H1 (cell line): ENCODE data around the gene ART5. TPM values are rescaled to one million over a fixed set of nuclear protein-coding genes. Genes with fewer than 3 reads are reported as not detected.

Experiments used
- CTCF ChIA-PET: fragments of 300-600 bp; sonication (Branson Sonifier 250); formaldehyde crosslinking; loops from one replicate; lab custom pipeline; 2021; ENCODE audit not compliant: partially characterized antibody; lab: Charles Lee
- POLR2A ChIA-PET: fragments of 300-600 bp; sonication (Branson Sonifier 250); formaldehyde crosslinking; loops from one replicate; lab custom pipeline; 2021; ENCODE audit warnings: inconsistent platforms; ENCODE audit not compliant: partially characterized antibody; lab: Charles Lee
- DNase-seq, 2 experiments: peaks; one replicate each; pipeline versions ENCODE4 v3.0.0 to v3.0.0-alpha.2; 2010 to 2022; ENCODE audit warnings: low spot score in 2 of 2, low read depth in 1 of 2, mixed read lengths in 1 of 2
- FAIRE-seq: peaks from 2 replicates; lab custom pipeline; 2011; peaks lifted over from hg19 to GRCh38; lab: Jason Lieb, UNC
- H2AFZ ChIP-seq: 2 replicates; pipeline ENCODE4 v1.8.1; 2012; ENCODE audit warnings: low read length, inconsistent platforms
- H2AK5ac ChIP-seq: 2 replicates; pipeline ENCODE4 v1.6.1; 2013; ENCODE audit warnings: low read depth, low read length
- H2BK120ac ChIP-seq: replicated peaks from 2 replicates; pipeline ENCODE3; 2013; ENCODE audit warnings: low read depth, low read length, inconsistent platforms
- H2BK12ac ChIP-seq: 2 replicates; pipeline ENCODE4 v1.6.1; 2013; ENCODE audit warnings: low read depth, low read length
- H2BK15ac ChIP-seq: 2 replicates; pipeline ENCODE4 v1.6.1; 2013; ENCODE audit warnings: low read length
- H2BK20ac ChIP-seq: 2 replicates; pipeline ENCODE4 v1.6.1; 2013; ENCODE audit warnings: low read length
- H2BK5ac ChIP-seq: 2 replicates; pipeline ENCODE4 v1.6.1; 2013; ENCODE audit warnings: low read depth, low read length
- H3K14ac ChIP-seq: 2 replicates; pipeline ENCODE4 v1.6.1; 2013; ENCODE audit warnings: inconsistent platforms; ENCODE audit not compliant: insufficient read length
- H3K18ac ChIP-seq: 2 replicates; pipeline ENCODE4 v1.6.1; 2013; ENCODE audit warnings: low read length; ENCODE audit errors: extremely low read depth
- H3K23ac ChIP-seq: 2 replicates; pipeline ENCODE4 v1.6.1; 2013; ENCODE audit warnings: inconsistent platforms; ENCODE audit not compliant: insufficient read length
- H3K23me2 ChIP-seq: 2 replicates; pipeline ENCODE4 v1.6.1; 2013; ENCODE audit warnings: low read depth, low read length
- H3K27ac ChIP-seq: 2 replicates; pipeline ENCODE4 v1.6.1; 2011; ENCODE audit warnings: low read depth, low read length, inconsistent platforms
- H3K27me3 ChIP-seq, 4 experiments: replicated peaks in 1 of 4; 1 replicate in 1 of 4; 2 replicates in 3 of 4; pipeline versions ENCODE4 v1.6.1 to v1.8.1; 2011 to 2013; ENCODE audit warnings: low read length in 3 of 4, mild to moderate bottlenecking in 3 of 4, inconsistent platforms in 2 of 4, mixed read lengths in 2 of 4, moderate library complexity in 1 of 4; ENCODE audit not compliant: control insufficient read depth in 3 of 4, insufficient read depth in 3 of 4; ENCODE audit errors: extremely low read depth in 1 of 4
- H3K36me3 ChIP-seq, 4 experiments: 2 replicates each; pipeline versions ENCODE4 v1.6.1 to v1.8.1; 2011 to 2013; ENCODE audit warnings: mild to moderate bottlenecking in 4 of 4, low read length in 3 of 4, moderate library complexity in 2 of 4, control low read depth in 1 of 4, inconsistent platforms in 1 of 4; ENCODE audit not compliant: insufficient read depth in 4 of 4, control insufficient read depth in 2 of 4
- H3K4ac ChIP-seq: replicated peaks from 2 replicates; pipeline ENCODE3; 2013; ENCODE audit warnings: low read length, low read depth, mixed read lengths, inconsistent platforms; ENCODE audit not compliant: insufficient read length
- H3K4me1 ChIP-seq, 4 experiments: replicated peaks in 1 of 4; 1 replicate in 1 of 4; 2 replicates in 3 of 4; pipeline versions ENCODE4 v1.6.1 to v1.8.1; 2011 to 2013; ENCODE audit warnings: low read length in 3 of 4, inconsistent platforms in 2 of 4, mixed read lengths in 1 of 4; ENCODE audit not compliant: insufficient read depth in 4 of 4, control insufficient read depth in 3 of 4
- H3K4me2 ChIP-seq, 2 experiments: 2 replicates each; pipeline versions ENCODE4 v1.6.1 to v1.8.1; 2011 to 2013; ENCODE audit warnings: low read depth in 2 of 2, low read length in 2 of 2, control low read depth in 1 of 2, inconsistent platforms in 1 of 2, mild to moderate bottlenecking in 1 of 2; ENCODE audit not compliant: insufficient read depth in 1 of 2
- H3K4me3 ChIP-seq, 4 experiments: fragments of 200-600, 300-600 bp in 1 of 4; sonication (generic), shearing (Covaris generic), sonication (Bioruptor Twin) in 1 of 4; 2 replicates each; pipeline versions ENCODE4 v1.5.1 to v1.8.1; 2011 to 2016; ENCODE audit warnings: low read length in 4 of 4, low read depth in 3 of 4, control low read depth in 2 of 4, inconsistent platforms in 2 of 4, mild to moderate bottlenecking in 2 of 4, mixed read lengths in 1 of 4, moderate library complexity in 1 of 4; ENCODE audit not compliant: insufficient read depth in 2 of 4; ENCODE audit errors: extremely low read depth in 1 of 4
- H3K56ac ChIP-seq: replicated peaks from 2 replicates; pipeline ENCODE3; 2013; ENCODE audit warnings: low read depth, mild to moderate bottlenecking, mixed read lengths, low read length, inconsistent platforms; ENCODE audit not compliant: insufficient read length
- H3K79me1 ChIP-seq: 2 replicates; pipeline ENCODE4 v1.6.1; 2013; ENCODE audit warnings: low read depth, low read length, control low read depth
- H3K79me2 ChIP-seq, 2 experiments: 2 replicates each; pipeline versions ENCODE4 v1.6.1 to v1.8.1; 2012 to 2013; ENCODE audit warnings: low read length in 2 of 2, mild to moderate bottlenecking in 2 of 2, inconsistent platforms in 1 of 2; ENCODE audit not compliant: insufficient read depth in 2 of 2, control insufficient read depth in 1 of 2
- H3K9ac ChIP-seq, 4 experiments: replicated peaks in 1 of 4; 1 replicate in 1 of 4; 2 replicates in 3 of 4; pipeline versions ENCODE4 v1.6.1 to v1.8.1; 2011 to 2013; ENCODE audit warnings: low read depth in 3 of 4, low read length in 3 of 4, control low read depth in 2 of 4, mild to moderate bottlenecking in 2 of 4, moderate library complexity in 2 of 4, inconsistent platforms in 1 of 4; ENCODE audit errors: extremely low read depth in 1 of 4
- H3K9me3 ChIP-seq, 2 experiments: 2 replicates each; pipeline versions ENCODE4 v1.6.1 to v1.8.1; 2012 to 2013; ENCODE audit warnings: mild to moderate bottlenecking in 2 of 2, moderate library complexity in 2 of 2, control low read depth in 1 of 2, inconsistent platforms in 1 of 2, low read depth in 1 of 2, low read length in 1 of 2, mixed read lengths in 1 of 2; ENCODE audit not compliant: insufficient read depth in 2 of 2
- H4K20me1 ChIP-seq, 2 experiments: replicated peaks in 1 of 2; 2 replicates each; pipeline versions ENCODE3 to v1.8.1; 2011 to 2013; ENCODE audit warnings: inconsistent platforms in 2 of 2, low read length in 2 of 2, mild to moderate bottlenecking in 1 of 2; ENCODE audit not compliant: insufficient read depth in 2 of 2, control insufficient read depth in 1 of 2
- H4K5ac ChIP-seq: 2 replicates; pipeline ENCODE4 v1.6.1; 2013; ENCODE audit warnings: low read length, low read depth, mixed read lengths, inconsistent platforms; ENCODE audit not compliant: insufficient read length
- H4K8ac ChIP-seq: 2 replicates; pipeline ENCODE4 v1.8.0; 2013; ENCODE audit warnings: mild to moderate bottlenecking, moderate library complexity, low read length, inconsistent platforms; ENCODE audit not compliant: insufficient read depth; ENCODE audit errors: extremely low read depth
- H4K91ac ChIP-seq: replicated peaks from 2 replicates; pipeline ENCODE3; 2013; ENCODE audit warnings: low read length, mixed read lengths, inconsistent platforms; ENCODE audit not compliant: insufficient read length
- ASH2L ChIP-seq: fragments of 200-600, 300-600 bp; sonication (generic); IDR thresholded peaks from one replicate; pipeline ENCODE4 v1.7.1; 2017; ENCODE audit warnings: low read length
- RAD21 ChIP-seq, 2 experiments: IDR thresholded peaks in 1 of 2; conservative IDR thresholded peaks in 1 of 2; 2 replicates each; pipeline ENCODE4 v1.6.1; 2011; ENCODE audit warnings: low read depth in 2 of 2, low read length in 2 of 2, improper control_type of control experiment in 1 of 2, inconsistent platforms in 1 of 2, mild to moderate bottlenecking in 1 of 2, moderate library complexity in 1 of 2
- SRF ChIP-seq: IDR thresholded peaks from 2 replicates; pipeline ENCODE4 v1.6.1; 2011; ENCODE audit warnings: mild to moderate bottlenecking, low read depth, low read length, moderate library complexity
- ZNF274 ChIP-seq: IDR thresholded peaks from 2 replicates; pipeline ENCODE4 v1.7.0; 2012; ENCODE audit warnings: low read length, borderline replicate concordance; ENCODE audit errors: extremely low read depth
- WGBS, 2 experiments: shearing (Covaris generic) in 1 of 2; methylation state at CpG; one replicate each; pipeline versions ENCODE4 v1.1.6 to v1.1.7; 2013 to 2015; ENCODE audit warnings: low lambda C conversion rate in 2 of 2, mixed read lengths in 2 of 2, inconsistent platforms in 1 of 2, low coverage in 1 of 2, missing lambda C conversion rate in 1 of 2; ENCODE audit not compliant: insufficient replicate concordance in 2 of 2, insufficient coverage in 1 of 2, insufficient read length in 1 of 2; ENCODE audit errors: extremely low coverage in 1 of 2, missing lambda C conversion rate in 1 of 2; 5-methylcytosine and 5-hydroxymethylcytosine counted together
- polyA plus RNA-seq, 7 experiments: library from polyadenylated mRNA; depleted of rRNA in 3 of 7; stranded (reverse) in 5 of 7; unstranded in 2 of 7; fragments of >200 nt in 5 of 7; fragments of 200-250 nt in 2 of 7; gene quantifications; 1 replicate in 5 of 7; 2 replicates in 1 of 7; 4 replicates in 1 of 7; pipeline versions ENCODE4 v1.2.1 to v1.2.3, GENCODE V29; 2011 to 2013; ENCODE audit warnings: missing spikeins in 2 of 7, mixed read lengths in 2 of 7
- total RNA-seq: library from RNA; stranded (reverse); fragmentation: NEBNext Ultra II Directional; extraction: Animal tissue kit (Norgen Biotek cat#: 25700); gene quantifications from 2 replicates; pipeline ENCODE4 v1.2.1, GENCODE V29; 2021

ART5 gene
- total and polyA plus RNA-seq, 2 of the 8 experiments (the other 6 are each of a cell fraction or from before 2014, with no cell fraction given), result 6.0 to 7.5 TPM

GRCh38 chr11:3658252-3658651 lies 16.5 kb upstream of the ART5 start:
- Histone ChIP-seq H4K8ac (no peak overlapping the region), H2BK20ac (no peak overlapping the region), H3K23ac (no peak overlapping the region), H3K36me3 (no peaks in the 10 kb centered on the region), H3K56ac (no peak overlapping the region), H2BK5ac (no peak overlapping the region), H3K18ac (no peak overlapping the region), H3K9me3 (no peaks in the 10 kb centered on the region), H3K27ac (no peak overlapping the region), H3K4me1 (no peaks in the 10 kb centered on the region), H3K79me2 (no peaks in the 10 kb centered on the region), H2BK120ac (no peak overlapping the region), H3K79me1 (no peaks in the 10 kb centered on the region), H4K5ac (no peak overlapping the region), H3K9ac (no peak overlapping the region), H4K20me1 (no peaks in the 10 kb centered on the region), H3K14ac (no peak overlapping the region), H2BK12ac (no peak overlapping the region), H3K27me3 (peaks cover 0 to 3% (median 0%) of the 10 kb centered on the region in 4 experiments; a peak in 1 of 7 replicates), H2AFZ (no peak overlapping the region), H3K4ac (no peak overlapping the region), H3K23me2 (no peaks in the 10 kb centered on the region), H2BK15ac (no peak overlapping the region), H3K4me3 (no peak overlapping the region), H3K4me2 (no peak overlapping the region), H4K91ac (no peak overlapping the region), H2AK5ac (no peak overlapping the region)
- CTCF ChIA-PET, result no interaction called here
- no peak for FAIRE-seq
- no peak for DNase-seq
- 84% methylated on average over 4 of the region's 8 CpGs; no CpG with 5 or more reads in 1 of the 2 experiments for WGBS, 2 experiments
- POLR2A ChIA-PET, result no interaction called here
- TF ChIP-seq ZNF274 (no peak), ASH2L (no peak), SRF (no peak), RAD21 (IDR thresholded peaks at IDR 0.05 in 1 of 2, conservative IDR thresholded peaks at IDR 0.05 in 1 of 2; ENCODE audit: low read depth in 2 of 2, low read length in 2 of 2) (no peak)
